HL-60 (cell line): ENCODE measurements around the gene CACNA1G.

Experiments used
- DNase-seq, 2 experiments: peaks; one replicate each; pipeline ENCODE4 v3.0.0-alpha.2; 2010 to 2020; ENCODE audit warnings: low read depth in 1 of 2, low spot score in 1 of 2
- H3K27ac ChIP-seq: fragments of 250-450 bp; sonication (Bioruptor Pico); replicated peaks from 2 replicates; pipeline ENCODE4 v1.5.1; 2020; ENCODE audit warnings: mild to moderate bottlenecking, moderate library complexity
- H3K27me3 ChIP-seq: fragments of 250-450 bp; sonication (Bioruptor Pico); 2 replicates; pipeline ENCODE4 v1.5.1; 2021; ENCODE audit warnings: mild to moderate bottlenecking, moderate library complexity; ENCODE audit not compliant: insufficient read depth, poor library complexity, severe bottlenecking
- H3K4me3 ChIP-seq: replicated peaks from 2 replicates; pipeline ENCODE4 v1.5.1; 2011; ENCODE audit warnings: mild to moderate bottlenecking, control low read depth, low read length; ENCODE audit not compliant: insufficient read depth
- CTCF ChIP-seq: IDR thresholded peaks from one replicate; pipeline ENCODE4 v1.5.1; 2011; ENCODE audit warnings: low read length, control low read depth, inconsistent platforms; ENCODE audit not compliant: insufficient read depth
- GABPA ChIP-seq: IDR thresholded peaks from 2 replicates; pipeline ENCODE4 v1.6.1; 2012; ENCODE audit warnings: low read depth
- POLR2AphosphoS5 ChIP-seq: IDR thresholded peaks from 2 replicates; pipeline ENCODE4 v1.6.1; 2012; ENCODE audit warnings: low read depth
- REST ChIP-seq: IDR thresholded peaks from 2 replicates; pipeline ENCODE4 v1.6.1; 2012; ENCODE audit warnings: low read depth; ENCODE audit not compliant: insufficient replicate concordance
- SPI1 ChIP-seq: IDR thresholded peaks from 2 replicates; pipeline ENCODE4 v1.6.1; 2012; ENCODE audit warnings: low read depth, mild to moderate bottlenecking, borderline replicate concordance

Gene CACNA1G

DNA sequence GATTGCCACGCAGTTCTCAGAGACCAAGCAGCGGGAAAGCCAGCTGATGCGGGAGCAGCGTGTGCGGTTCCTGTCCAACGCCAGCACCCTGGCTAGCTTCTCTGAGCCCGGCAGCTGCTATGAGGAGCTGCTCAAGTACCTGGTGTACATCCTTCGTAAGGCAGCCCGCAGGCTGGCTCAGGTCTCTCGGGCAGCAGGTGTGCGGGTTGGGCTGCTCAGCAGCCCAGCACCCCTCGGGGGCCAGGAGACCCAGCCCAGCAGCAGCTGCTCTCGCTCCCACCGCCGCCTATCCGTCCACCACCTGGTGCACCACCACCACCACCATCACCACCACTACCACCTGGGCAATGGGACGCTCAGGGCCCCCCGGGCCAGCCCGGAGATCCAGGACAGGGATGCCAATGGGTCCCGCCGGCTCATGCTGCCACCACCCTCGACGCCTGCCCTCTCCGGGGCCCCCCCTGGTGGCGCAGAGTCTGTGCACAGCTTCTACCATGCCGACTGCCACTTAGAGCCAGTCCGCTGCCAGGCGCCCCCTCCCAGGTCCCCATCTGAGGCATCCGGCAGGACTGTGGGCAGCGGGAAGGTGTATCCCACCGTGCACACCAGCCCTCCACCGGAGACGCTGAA, 15.2 kb downstream of the CACNA1G start:
- Histone ChIP-seq H3K27ac (no peak overlapping the region), H3K27me3 (no peaks in the 10 kb centered on the region), H3K4me3 (no peak overlapping the region)
- no peak for TF ChIP-seq SPI1
- no peak for TF ChIP-seq GABPA
- TF ChIP-seq REST = no peak
- TF ChIP-seq POLR2AphosphoS5 = no peak
- no peak for TF ChIP-seq CTCF
- no peak for DNase-seq

- H3K27me3 ChIP-seq = no peaks in the 10 kb centered on the region
- DNase-seq = no peak
- no peak overlapping the region for H3K27ac ChIP-seq
- H3K4me3 ChIP-seq = no peak overlapping the region
- no peak for TF ChIP-seq POLR2AphosphoS5
- no peak for TF ChIP-seq REST
- TF ChIP-seq SPI1 = no peak
- TF ChIP-seq GABPA = no peak
- no peak for TF ChIP-seq CTCF
Observed at GRCh38 chr17:50576864-50577263, 16.3 kb downstream of the CACNA1G start.

DNA sequence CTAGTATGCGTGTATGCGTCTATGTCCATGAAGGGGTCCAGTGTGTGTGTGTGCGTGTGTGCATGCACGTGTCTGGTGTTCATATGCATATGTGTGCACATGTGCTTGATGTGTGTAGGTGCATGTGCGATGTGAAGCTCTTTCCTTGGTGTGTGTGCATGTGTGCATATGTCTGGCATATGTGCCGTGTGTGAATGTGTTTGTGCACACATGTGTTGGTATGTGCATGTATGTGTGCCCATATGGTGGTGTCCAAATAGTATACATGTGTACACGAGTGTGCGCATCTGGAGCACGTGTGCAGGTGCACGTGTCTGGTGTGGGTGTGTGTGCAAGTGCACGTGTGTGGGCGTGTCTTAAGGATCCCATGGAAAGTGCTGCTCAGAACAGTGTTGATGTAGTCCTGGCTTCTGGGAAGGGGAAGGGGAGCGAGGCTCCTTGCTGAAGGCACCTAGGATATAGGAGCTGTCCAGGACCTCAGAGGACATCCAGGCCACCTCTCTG, 17.0 kb downstream of the CACNA1G start:
- Histone ChIP-seq H3K4me3 (no peak overlapping the region), H3K27me3 (no peaks in the 10 kb centered on the region), H3K27ac (no peak overlapping the region)
- TF ChIP-seq REST = no peak
- no peak for TF ChIP-seq GABPA
- no peak for TF ChIP-seq CTCF
- no peak for TF ChIP-seq POLR2AphosphoS5
- TF ChIP-seq SPI1 = no peak
- no peak for DNase-seq
